ENCODE results near the gene CCDC60.

GRCh38 chr12:119412811-119413794 is 78.6 kb downstream of the CCDC60 start:
- TF ChIP-seq NFXL1 (IDR thresholded peaks at IDR 0.05; ENCODE audit: borderline replicate concordance): no peak
- no peak for TF ChIP-seq SIN3A (IDR thresholded peaks at IDR 0.05; ENCODE audit: low read depth, low read length)
- TF ChIP-seq, protein P1, sequence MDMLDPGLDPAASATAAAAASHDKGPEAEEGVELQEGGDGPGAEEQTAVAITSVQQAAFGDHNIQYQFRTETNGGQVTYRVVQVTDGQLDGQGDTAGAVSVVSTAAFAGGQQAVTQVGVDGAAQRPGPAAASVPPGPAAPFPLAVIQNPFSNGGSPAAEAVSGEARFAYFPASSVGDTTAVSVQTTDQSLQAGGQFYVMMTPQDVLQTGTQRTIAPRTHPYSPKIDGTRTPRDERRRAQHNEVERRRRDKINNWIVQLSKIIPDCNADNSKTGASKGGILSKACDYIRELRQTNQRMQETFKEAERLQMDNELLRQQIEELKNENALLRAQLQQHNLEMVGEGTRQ (IDR thresholded peaks at IDR 0.05; ENCODE audit: borderline replicate concordance, low read depth, low read length): no peak
- TF ChIP-seq, protein P2, sequence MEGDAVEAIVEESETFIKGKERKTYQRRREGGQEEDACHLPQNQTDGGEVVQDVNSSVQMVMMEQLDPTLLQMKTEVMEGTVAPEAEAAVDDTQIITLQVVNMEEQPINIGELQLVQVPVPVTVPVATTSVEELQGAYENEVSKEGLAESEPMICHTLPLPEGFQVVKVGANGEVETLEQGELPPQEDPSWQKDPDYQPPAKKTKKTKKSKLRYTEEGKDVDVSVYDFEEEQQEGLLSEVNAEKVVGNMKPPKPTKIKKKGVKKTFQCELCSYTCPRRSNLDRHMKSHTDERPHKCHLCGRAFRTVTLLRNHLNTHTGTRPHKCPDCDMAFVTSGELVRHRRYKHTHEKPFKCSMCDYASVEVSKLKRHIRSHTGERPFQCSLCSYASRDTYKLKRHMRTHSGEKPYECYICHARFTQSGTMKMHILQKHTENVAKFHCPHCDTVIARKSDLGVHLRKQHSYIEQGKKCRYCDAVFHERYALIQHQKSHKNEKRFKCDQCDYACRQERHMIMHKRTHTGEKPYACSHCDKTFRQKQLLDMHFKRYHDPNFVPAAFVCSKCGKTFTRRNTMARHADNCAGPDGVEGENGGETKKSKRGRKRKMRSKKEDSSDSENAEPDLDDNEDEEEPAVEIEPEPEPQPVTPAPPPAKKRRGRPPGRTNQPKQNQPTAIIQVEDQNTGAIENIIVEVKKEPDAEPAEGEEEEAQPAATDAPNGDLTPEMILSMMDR (IDR thresholded peaks at IDR 0.05 in 2 of 3, conservative IDR thresholded peaks at IDR 0.05 in 1 of 3; ENCODE audit: control insufficient read depth in 2 of 3, extremely low read depth in 1 of 3, insufficient read depth in 1 of 3, low read depth in 3 of 3, low read length in 3 of 3): peak; percentile 74 to 89 (median 75)
- no peak for TF ChIP-seq TAF1 (IDR thresholded peaks at IDR 0.05; ENCODE audit: borderline replicate concordance, low read depth, low read length)
- TF ChIP-seq SUPT20H (IDR thresholded peaks at IDR 0.05; ENCODE audit: borderline replicate concordance, control insufficient read depth, low read depth, low read length): no peak
- TF ChIP-seq, protein P3, sequence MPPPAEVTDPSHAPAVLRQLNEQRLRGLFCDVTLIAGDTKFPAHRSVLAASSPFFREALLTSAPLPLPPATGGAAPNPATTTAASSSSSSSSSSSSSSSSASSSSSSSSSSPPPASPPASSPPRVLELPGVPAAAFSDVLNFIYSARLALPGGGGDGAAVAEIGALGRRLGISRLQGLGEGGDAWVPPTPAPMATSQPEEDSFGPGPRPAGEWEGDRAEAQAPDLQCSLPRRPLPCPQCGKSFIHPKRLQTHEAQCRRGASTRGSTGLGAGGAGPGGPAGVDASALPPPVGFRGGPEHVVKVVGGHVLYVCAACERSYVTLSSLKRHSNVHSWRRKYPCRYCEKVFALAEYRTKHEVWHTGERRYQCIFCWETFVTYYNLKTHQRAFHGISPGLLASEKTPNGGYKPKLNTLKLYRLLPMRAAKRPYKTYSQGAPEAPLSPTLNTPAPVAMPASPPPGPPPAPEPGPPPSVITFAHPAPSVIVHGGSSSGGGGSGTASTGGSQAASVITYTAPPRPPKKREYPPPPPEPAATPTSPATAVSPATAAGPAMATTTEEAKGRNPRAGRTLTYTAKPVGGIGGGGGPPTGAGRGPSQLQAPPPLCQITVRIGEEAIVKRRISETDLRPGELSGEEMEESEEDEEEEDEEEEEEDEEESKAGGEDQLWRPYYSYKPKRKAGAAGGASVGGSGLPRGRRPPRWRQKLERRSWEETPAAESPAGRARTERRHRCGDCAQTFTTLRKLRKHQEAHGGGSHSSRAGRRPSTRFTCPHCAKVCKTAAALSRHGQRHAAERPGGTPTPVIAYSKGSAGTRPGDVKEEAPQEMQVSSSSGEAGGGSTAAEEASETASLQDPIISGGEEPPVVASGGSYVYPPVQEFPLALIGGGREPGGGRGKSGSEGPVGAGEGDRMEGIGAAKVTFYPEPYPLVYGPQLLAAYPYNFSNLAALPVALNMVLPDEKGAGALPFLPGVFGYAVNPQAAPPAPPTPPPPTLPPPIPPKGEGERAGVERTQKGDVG (CRISPR knock-in tag; IDR thresholded peaks at IDR 0.05): no peak
- peak; percentile 73 for TF ChIP-seq RAD21 (IDR thresholded peaks at IDR 0.05; ENCODE audit: insufficient read depth, low read depth, low read length)
- TF ChIP-seq, protein P4, sequence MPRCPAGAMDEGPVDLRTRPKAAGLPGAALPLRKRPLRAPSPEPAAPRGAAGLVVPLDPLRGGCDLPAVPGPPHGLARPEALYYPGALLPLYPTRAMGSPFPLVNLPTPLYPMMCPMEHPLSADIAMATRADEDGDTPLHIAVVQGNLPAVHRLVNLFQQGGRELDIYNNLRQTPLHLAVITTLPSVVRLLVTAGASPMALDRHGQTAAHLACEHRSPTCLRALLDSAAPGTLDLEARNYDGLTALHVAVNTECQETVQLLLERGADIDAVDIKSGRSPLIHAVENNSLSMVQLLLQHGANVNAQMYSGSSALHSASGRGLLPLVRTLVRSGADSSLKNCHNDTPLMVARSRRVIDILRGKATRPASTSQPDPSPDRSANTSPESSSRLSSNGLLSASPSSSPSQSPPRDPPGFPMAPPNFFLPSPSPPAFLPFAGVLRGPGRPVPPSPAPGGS (IDR thresholded peaks at IDR 0.05; ENCODE audit: borderline replicate concordance, insufficient read depth, low read depth, low read length, poor library complexity, severe bottlenecking): no peak

Data from GM12878 (cell line).